Upper lobe of left lung (tissue), 6 donors: Measurements from ENCODE around the gene GNAO1. TPM values are rescaled to one million over a fixed set of nuclear protein-coding genes. Genes with fewer than 3 reads are reported as not detected.

ENCODE experiments used
- ATAC-seq, 2 donors: fragments of 200-7000 bp; cut with Tn5 transposase; one replicate each; pipeline ENCODE4 v1.9.1; 2022; ENCODE audit warnings: mild to moderate bottlenecking in 2 of 2, moderate library complexity in 2 of 2; ENCODE audit not compliant: low FRiP score in 2 of 2
- DNase-seq, 2 donors: peaks; one replicate each; pipeline ENCODE4 v3.0.0-alpha.2; 2019 to 2020
- H3K27ac ChIP-seq, 4 donors: fragments of 200-600 bp; sonication (generic); one replicate each; pipeline ENCODE4 v1.5.1; 2016 to 2019
- H3K27me3 ChIP-seq, 4 donors: fragments of 200-600 bp; sonication (generic); one replicate each; pipeline ENCODE4 v1.5.1; 2017 to 2019
- H3K36me3 ChIP-seq, 4 donors: fragments of 200-600 bp; sonication (generic); one replicate each; pipeline ENCODE4 v1.5.1; 2016 to 2019
- H3K4me1 ChIP-seq, 4 donors: fragments of 200-600 bp; sonication (generic); one replicate each; pipeline ENCODE4 v1.5.1; 2018 to 2019
- H3K4me3 ChIP-seq, 4 donors: fragments of 200-600 bp; sonication (generic); one replicate each; pipeline ENCODE4 v1.5.1; 2017 to 2019; ENCODE audit warnings: mild to moderate bottlenecking in 2 of 4, moderate library complexity in 1 of 4
- H3K9me3 ChIP-seq, 4 donors: fragments of 200-600 bp; sonication (generic); one replicate each; pipeline ENCODE4 v1.5.1; 2018 to 2019
- CTCF ChIP-seq, 6 experiments: fragments of 450-650 bp in 4 of 6; fragments of 200-600 bp in 2 of 6; sonication (generic) in 2 of 6; IDR thresholded peaks; one replicate each; pipeline ENCODE4 v1.5.1; 2016 to 2019; ENCODE audit warnings: antibody characterized with exemption in 6 of 6
- EP300 ChIP-seq, 4 donors: sonication (generic); formaldehyde crosslinking; IDR thresholded peaks; one replicate each; pipeline ENCODE4 v1.5.1; 2017; ENCODE audit warnings: antibody characterized with exemption in 4 of 4, control low read depth in 2 of 4
- POLR2A ChIP-seq, 4 donors: fragments of 450-650 bp; IDR thresholded peaks; one replicate each; pipeline ENCODE4 v1.5.1; 2016 to 2017; ENCODE audit warnings: antibody characterized with exemption in 4 of 4, mild to moderate bottlenecking in 2 of 4
- POLR2AphosphoS5 ChIP-seq, 2 donors: sonication (generic); formaldehyde crosslinking; IDR thresholded peaks; one replicate each; pipeline ENCODE4 v1.5.1; 2017; ENCODE audit warnings: antibody characterized with exemption in 2 of 2
- WGBS, 2 donors: methylation state at CpG; one replicate each; pipeline ENCODE4 v1.1.5; 2017 to 2018; 5-methylcytosine and 5-hydroxymethylcytosine counted together
- total RNA-seq, 6 donors: library from RNA; depleted of rRNA in 4 of 6; stranded (reverse); fragments of >200 nt in 4 of 6; gene quantifications; one replicate each; pipeline versions ENCODE4 v1.1.0 to v1.2.1, GENCODE V29; 2016 to 2021
- donor health status: DM: no; HTN: no; CAD: no; lungs with moderate emphysema.
- donor health status: DM: no; HTN: yes; CAD: no; lungs with severe emphysema.

Gene GNAO1
- total RNA-seq, 6 donors from 2014 or later, result 0.46 to 2.7 (median 0.79) TPM; not detected in 1

- TF ChIP-seq POLR2AphosphoS5 (IDR thresholded peaks at IDR 0.05), result no peak
- no peak for TF ChIP-seq CTCF (IDR thresholded peaks at IDR 0.05)
- no peak for TF ChIP-seq EP300 (IDR thresholded peaks at IDR 0.05)
- TF ChIP-seq POLR2A (IDR thresholded peaks at IDR 0.05), result no peak
- 68 to 88% methylated on average over 8 of the region's 8 CpGs for WGBS, 2 donors
- no peak for DNase-seq
- no peak overlapping the region for H3K4me3 ChIP-seq
- no peaks in the 10 kb centered on the region for H3K4me1 ChIP-seq
- H3K9me3 ChIP-seq, result no peaks in the 10 kb centered on the region
- no peaks in the 10 kb centered on the region for H3K36me3 ChIP-seq
- H3K27ac ChIP-seq, result no peak overlapping the region
- H3K27me3 ChIP-seq, result no peaks in the 10 kb centered on the region
- ATAC-seq, result no peak
Observed at GRCh38 chr16:56268799-56269198, 77.5 kb downstream of the GNAO1 start.

- TF ChIP-seq CTCF (IDR thresholded peaks at IDR 0.05) (no peak), EP300 (IDR thresholded peaks at IDR 0.05) (no peak), POLR2A (IDR thresholded peaks at IDR 0.05) (no peak), POLR2AphosphoS5 (IDR thresholded peaks at IDR 0.05) (no peak)
Observed at GRCh38 chr16:56269281-56269680, 78.0 kb downstream of the GNAO1 start.

GRCh38 chr16:56269811-56270684 lies 78.8 kb downstream of the GNAO1 start:
- Histone ChIP-seq H3K9me3 (no peaks in the 10 kb centered on the region), H3K4me1 (no peaks in the 10 kb centered on the region), H3K27ac (no peak overlapping the region), H3K4me3 (no peak overlapping the region), H3K36me3 (no peaks in the 10 kb centered on the region), H3K27me3 (no peaks in the 10 kb centered on the region)
- 65 to 81% methylated on average over 5 to 7 of the region's 7 CpGs for WGBS, 2 donors
- TF ChIP-seq POLR2AphosphoS5 (IDR thresholded peaks at IDR 0.05) (no peak), CTCF (IDR thresholded peaks at IDR 0.05) (no peak), EP300 (IDR thresholded peaks at IDR 0.05) (no peak), POLR2A (IDR thresholded peaks at IDR 0.05) (no peak)
- peak; percentile 14 to 31 for ATAC-seq
- peak in 1 of 2 donors; percentile 48 for DNase-seq

More at GRCh38 chr16:56269281-56269680, 78.0 kb downstream of the GNAO1 start:
- WGBS, 2 donors, result 77 to 86% methylated on average over 13 of the region's 13 CpGs
- no peak for DNase-seq
- no peak for ATAC-seq
- H3K4me3 ChIP-seq, result no peak overlapping the region
- H3K4me1 ChIP-seq, result no peaks in the 10 kb centered on the region
- no peaks in the 10 kb centered on the region for H3K36me3 ChIP-seq
- no peak overlapping the region for H3K27ac ChIP-seq
- no peaks in the 10 kb centered on the region for H3K9me3 ChIP-seq
- no peaks in the 10 kb centered on the region for H3K27me3 ChIP-seq

GRCh38 chr16:56270828-56271227 lies 79.5 kb downstream of the GNAO1 start:
- no peaks in the 10 kb centered on the region for H3K4me1 ChIP-seq
- H3K9me3 ChIP-seq, result no peaks in the 10 kb centered on the region
- H3K4me3 ChIP-seq, result no peak overlapping the region
- no peak for DNase-seq
- no peaks in the 10 kb centered on the region for H3K36me3 ChIP-seq
- WGBS, 2 donors, result 87 to 100% methylated on average over 1 to 3 of the region's 3 CpGs
- no peak overlapping the region for H3K27ac ChIP-seq
- no peak for ATAC-seq
- no peaks in the 10 kb centered on the region for H3K27me3 ChIP-seq
- TF ChIP-seq EP300 (IDR thresholded peaks at IDR 0.05) (no peak), CTCF (IDR thresholded peaks at IDR 0.05) (no peak), POLR2AphosphoS5 (IDR thresholded peaks at IDR 0.05) (no peak), POLR2A (IDR thresholded peaks at IDR 0.05) (no peak)

GRCh38 chr16:56272583-56272894 lies 81.2 kb downstream of the GNAO1 start:
- no peaks in the 10 kb centered on the region for H3K36me3 ChIP-seq
- no peak overlapping the region for H3K4me3 ChIP-seq
- no peaks in the 10 kb centered on the region for H3K4me1 ChIP-seq
- no peak for ATAC-seq
- no peaks in the 10 kb centered on the region for H3K9me3 ChIP-seq
- TF ChIP-seq EP300 (IDR thresholded peaks at IDR 0.05), result no peak
- TF ChIP-seq POLR2A (IDR thresholded peaks at IDR 0.05), result no peak
- DNase-seq, result no peak
- no peak overlapping the region for H3K27ac ChIP-seq
- H3K27me3 ChIP-seq, result no peaks in the 10 kb centered on the region
